GM18868 (cell line): ENCODE results near the gene CYTH3.
A peak's percentile ranks its signal among the peaks of the same experiment; 100 is the strongest.

Experiments used
- ATAC-seq: cut with Tn5 transposase; IDR thresholded peaks from one replicate; pipeline ENCODE4 v1.9.1; 2021; ENCODE audit warnings: mild to moderate bottlenecking, moderate library complexity; ENCODE audit not compliant: unreplicated experiment

Gene CYTH3

GRCh38 chr7:6168477-6168868, 104.0 kb downstream of the CYTH3 start:
- no peak for ATAC-seq

- ATAC-seq, result no peak
Observed at GRCh38 chr7:6167587-6168476, 104.6 kb downstream of the CYTH3 start.

GRCh38 chr7:6167004-6167551, 105.3 kb downstream of the CYTH3 start:
- no peak for ATAC-seq

GRCh38 chr7:6166443-6166891, 106.0 kb downstream of the CYTH3 start:
- no peak for ATAC-seq

GRCh38 chr7:6165521-6166320, 106.7 kb downstream of the CYTH3 start:
- ATAC-seq, result no peak

DNA sequence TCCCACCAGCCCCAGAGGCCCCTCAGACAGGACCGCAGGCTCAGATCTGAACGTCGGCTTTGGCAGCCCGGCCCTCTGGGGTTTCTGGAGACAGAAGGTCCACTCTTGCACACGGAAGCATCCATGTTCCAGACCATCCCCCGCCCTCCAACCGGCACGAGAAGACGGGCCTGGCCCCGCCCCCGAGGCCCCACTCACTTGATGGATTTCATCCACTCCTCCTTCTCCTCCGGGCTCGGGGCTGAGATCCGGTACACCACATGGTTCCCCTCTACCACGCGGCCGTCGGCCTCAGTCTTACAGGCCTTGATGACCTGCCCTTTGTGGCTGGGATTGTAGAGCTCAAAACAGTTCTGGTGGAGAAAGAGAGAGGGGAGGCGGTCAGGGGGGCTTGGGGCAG, 107.3 kb downstream of the CYTH3 start:
- no peak for ATAC-seq

DNA sequence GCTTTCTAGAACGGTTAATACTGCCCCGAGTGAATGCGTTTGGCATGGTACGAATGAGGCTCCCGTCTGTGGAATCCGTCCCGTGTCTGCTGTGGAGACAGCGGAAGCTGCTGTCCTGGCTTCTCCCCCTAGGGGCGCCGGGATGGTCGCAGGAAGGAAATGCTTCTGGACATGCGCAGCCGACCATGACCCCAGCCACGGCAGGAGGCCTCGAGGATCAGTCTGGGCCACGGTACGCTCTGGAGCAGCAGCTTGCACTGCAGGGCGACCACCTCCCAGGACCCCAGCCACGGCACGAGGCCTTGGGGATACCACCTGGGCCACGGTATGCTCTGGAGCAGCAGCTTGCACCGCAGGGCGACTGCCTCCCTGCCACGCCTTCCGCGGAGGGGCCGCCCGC, 107.9 kb downstream of the CYTH3 start:
- no peak for ATAC-seq

GRCh38 chr7:6164010-6164409, 108.4 kb downstream of the CYTH3 start:
- ATAC-seq, result no peak

DNA sequence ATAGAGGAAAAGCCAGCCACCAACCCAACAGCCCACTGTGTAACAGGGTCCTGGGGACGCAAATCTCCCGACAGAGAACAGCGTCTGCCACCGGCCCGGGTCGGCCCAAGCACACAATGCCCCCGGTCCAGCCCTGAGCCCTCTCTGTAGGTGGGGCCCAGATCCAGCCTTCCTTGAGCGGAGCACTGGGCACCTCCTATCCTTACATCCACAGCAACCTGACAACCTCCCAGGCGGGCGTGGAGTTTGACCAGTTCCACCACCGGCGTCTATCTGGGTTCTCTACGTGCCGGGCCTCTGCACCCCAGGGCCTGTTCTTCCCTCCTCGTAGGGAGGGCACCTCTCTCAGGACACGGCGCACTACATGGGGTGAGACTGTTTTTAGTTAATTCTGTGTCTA, 109.0 kb downstream of the CYTH3 start:
- no peak for ATAC-seq

- ATAC-seq, result no peak
Observed at GRCh38 chr7:6162650-6163366, 109.6 kb downstream of the CYTH3 start.

DNA sequence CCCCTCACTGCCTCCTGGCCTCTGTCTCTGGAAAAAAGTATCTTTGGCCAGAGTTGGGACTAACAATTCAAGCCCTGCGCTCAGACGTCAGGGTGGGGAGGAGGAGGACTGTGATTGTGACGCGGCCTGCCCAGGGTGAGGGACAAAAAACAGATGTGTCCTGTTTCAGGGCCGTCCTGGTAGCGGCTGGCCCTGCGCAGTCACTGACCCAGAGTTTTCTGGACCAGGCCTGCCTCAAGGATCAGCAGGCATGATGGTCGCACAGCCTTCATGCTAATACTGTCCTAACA, 110.1 kb downstream of the CYTH3 start:
- ATAC-seq, result no peak

- peak; percentile 43 for ATAC-seq
Observed at GRCh38 chr7:6161463-6162330, 110.7 kb downstream of the CYTH3 start.

DNA sequence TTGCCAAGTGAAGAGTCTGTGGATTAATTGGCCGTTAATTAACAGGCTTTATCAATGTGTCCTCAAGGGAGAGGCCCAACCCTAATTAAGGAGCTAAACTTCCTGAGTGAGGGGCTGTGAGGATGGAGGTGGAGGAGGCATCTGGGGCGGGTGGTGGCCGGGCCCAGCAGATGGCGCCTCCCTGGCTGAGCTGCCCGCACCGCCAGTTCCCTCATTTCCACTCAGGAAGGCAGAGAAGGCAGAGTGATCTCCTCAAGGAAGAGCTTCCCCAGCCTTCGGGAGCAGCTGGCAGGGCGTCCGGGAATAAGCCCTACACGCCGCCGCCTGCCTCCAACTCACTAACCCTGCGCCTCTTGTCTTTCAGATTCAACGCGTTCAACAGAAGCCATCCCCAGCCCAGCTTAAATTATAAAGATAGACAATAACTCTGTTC, 112.2 kb downstream of the CYTH3 start:
- ATAC-seq, result no peak

- ATAC-seq, result no peak
Observed at GRCh38 chr7:6159524-6160031, 112.8 kb downstream of the CYTH3 start.

DNA sequence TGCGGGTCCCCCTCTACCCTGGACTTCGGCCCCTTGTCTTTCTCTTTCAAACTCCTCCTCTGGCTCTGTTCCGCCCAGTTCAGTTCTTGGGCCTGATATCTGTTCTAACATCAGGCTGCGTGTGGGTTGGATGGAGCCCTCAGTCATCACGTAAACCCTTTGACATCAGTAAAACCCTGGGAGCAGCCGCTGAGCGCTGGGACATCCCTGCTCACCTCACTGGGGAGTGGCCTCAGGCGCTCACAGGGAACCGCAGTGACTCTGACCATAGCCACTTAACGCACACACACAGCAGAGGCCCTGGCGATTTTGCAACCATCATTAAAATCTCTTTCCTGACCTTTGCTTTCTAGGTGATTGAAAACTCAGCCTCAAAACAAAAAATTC, 113.3 kb downstream of the CYTH3 start:
- ATAC-seq, result no peak

GRCh38 chr7:6158424-6159096, 113.9 kb downstream of the CYTH3 start:
- ATAC-seq, result no peak

DNA sequence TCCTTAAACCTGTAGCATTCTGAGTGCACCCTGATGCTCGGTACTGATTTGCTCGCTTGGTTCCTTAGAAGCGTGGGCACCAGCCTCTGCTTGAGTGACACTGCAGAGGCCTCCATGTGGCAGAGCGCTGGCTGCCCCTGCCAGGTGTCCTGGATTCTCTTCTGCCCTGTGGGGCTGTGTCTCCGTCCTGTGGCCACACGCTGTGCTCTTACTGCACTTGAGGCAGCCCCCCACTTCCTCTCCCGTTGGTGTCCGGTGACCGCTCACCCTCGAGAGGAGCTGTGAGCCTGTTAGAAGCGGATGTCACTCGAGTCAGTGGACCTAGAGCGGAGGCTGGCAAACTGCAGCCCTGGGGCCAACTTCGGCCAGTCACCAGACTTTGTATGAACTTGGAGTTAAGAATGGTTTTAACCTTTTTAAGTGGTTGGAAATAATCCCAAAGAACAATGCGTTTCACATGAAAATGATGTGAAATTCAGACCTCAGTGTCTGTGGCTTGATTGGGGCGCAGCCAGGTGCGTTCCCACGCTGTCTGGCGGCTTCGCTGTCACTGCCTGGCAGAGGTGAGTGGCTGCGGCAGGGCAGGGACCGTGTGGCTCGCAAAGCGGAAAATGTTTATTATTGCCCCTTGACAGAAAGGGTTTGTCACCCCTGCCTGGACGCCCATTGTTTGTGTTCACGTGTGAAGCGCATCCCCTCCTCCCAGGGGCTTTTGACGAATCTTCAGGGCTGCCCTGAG, 114.6 kb downstream of the CYTH3 start:
- no peak for ATAC-seq

DNA sequence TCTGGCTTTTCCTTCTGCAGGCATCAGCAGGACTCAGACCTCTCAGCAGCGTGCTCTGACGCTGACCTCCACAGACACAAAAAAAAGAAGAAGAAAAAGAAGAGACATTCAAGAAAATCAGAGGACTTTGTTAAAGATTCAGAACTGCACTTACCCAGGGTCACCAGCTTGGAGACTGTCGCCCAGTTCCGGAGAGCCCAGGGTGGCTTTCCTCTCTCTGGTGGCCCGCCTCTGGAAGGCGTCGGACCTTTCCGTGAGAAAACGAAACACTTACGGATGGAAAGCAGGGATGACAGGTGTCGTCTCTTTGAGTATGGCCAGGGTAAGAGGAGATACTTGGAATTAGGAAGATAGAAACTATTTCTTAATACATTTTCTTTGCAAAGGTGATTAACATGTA, 115.7 kb downstream of the CYTH3 start:
- no peak for ATAC-seq

DNA sequence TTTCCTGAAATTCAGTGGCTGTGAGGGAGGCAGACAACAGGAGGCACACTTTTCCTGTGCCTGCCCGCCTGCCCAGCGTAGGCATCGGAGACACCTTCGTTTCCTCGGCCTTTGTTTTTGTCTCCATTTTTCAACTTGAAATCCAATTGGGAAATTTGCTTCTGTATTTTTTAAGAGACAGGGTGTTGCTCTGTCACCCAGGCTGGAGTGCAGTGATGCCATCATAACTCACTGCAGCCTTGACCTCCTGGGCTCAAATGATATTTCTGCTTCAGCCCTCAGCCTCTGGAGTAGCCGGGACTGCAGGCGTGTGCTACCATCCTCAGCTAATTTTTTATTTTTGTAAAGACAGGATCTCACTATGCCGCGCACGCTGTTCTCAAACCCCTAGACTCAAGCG, 116.8 kb downstream of the CYTH3 start:
- no peak for ATAC-seq
